ENCODE measurements around the gene CBX2.

DNA sequence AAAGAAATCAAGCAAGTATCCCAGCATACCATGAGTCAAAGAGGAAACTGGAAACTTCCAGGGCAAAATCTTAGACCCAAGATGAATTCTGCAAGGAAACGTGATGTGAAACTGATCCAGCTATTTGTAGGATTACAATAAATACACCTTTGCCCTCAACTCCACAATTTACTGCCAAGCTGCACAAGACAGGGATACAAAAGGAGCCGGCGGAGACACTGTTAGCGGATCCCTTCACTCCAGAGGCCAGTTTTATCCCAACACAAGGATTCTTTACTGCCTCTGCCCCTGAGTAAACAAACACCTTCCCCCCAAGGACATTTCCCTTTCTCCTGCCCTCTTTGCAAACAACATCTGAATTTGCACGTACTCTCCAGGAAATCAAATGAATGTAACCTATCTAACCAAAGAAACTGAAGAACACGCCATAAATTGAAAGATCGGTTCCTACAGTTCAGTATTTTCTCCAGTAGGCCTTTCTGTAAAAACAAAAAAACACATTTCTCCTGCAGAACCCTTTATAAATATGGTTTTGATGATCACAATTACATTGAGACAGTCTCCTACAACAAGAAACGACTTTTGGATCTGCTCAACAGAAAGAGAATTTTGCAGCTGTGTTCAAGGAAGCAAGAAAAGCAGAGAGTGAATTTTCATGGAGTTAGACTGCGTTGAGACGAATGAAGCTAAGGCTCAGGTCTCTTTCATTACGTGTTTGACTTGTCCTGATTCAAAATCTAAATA, 1.4 kb upstream of the CBX2 start:
- TF ChIP-seq REST (IDR thresholded peaks at IDR 0.05; ENCODE audit: insufficient read depth in 1 of 2, low read depth in 2 of 2, low read length in 2 of 2) (no peak), POLR2AphosphoS5 (IDR thresholded peaks at IDR 0.05; ENCODE audit: low read depth, low read length) (no peak), TAF1 (IDR thresholded peaks at IDR 0.05; ENCODE audit: borderline replicate concordance, insufficient read depth, low read length) (no peak), SIN3A (IDR thresholded peaks at IDR 0.05; ENCODE audit: borderline replicate concordance, insufficient read depth, low read length) (no peak)
